GM18508 (cell line): Measurements from ENCODE around the gene MN1.
"Not testable (repeated sequence)": the region's sequence is repeated elsewhere in the genome, so short reads cannot be mapped to it uniquely, and the experiment has no call there.

Experiments used
- ATAC-seq: cut with Tn5 transposase; IDR thresholded peaks from one replicate; pipeline ENCODE4 v1.9.1; 2021; ENCODE audit warnings: moderate number of reproducible peaks; ENCODE audit not compliant: insufficient read depth, unreplicated experiment

Gene MN1

GRCh38 chr22:27746918-27747317 is 54.6 kb downstream of the MN1 start:
- ATAC-seq = no peak

- ATAC-seq = no peak
These were observed 55.7 kb downstream of the MN1 start for GRCh38 chr22:27745809-27746208.

- no peak for ATAC-seq
These were observed 56.4 kb downstream of the MN1 start for GRCh38 chr22:27745154-27745553.

GRCh38 chr22:27744078-27744477 is 57.5 kb downstream of the MN1 start:
- ATAC-seq = not testable (repeated sequence)

- ATAC-seq = no peak
These were observed 61.3 kb downstream of the MN1 start for GRCh38 chr22:27740202-27740748.

GRCh38 chr22:27737521-27737920 is 64.0 kb downstream of the MN1 start:
- no peak for ATAC-seq

GRCh38 chr22:27734066-27734465 is 67.5 kb downstream of the MN1 start:
- ATAC-seq = no peak

- ATAC-seq = no peak
These were observed 68.7 kb downstream of the MN1 start for GRCh38 chr22:27732841-27733240.

- no peak for ATAC-seq
These were observed 69.2 kb downstream of the MN1 start for GRCh38 chr22:27732391-27732790.

- ATAC-seq = no peak
These were observed 69.9 kb downstream of the MN1 start for GRCh38 chr22:27731621-27732020.

- ATAC-seq = no peak
These were observed 70.7 kb downstream of the MN1 start for GRCh38 chr22:27730641-27731433.

- no peak for ATAC-seq
These were observed 72.3 kb downstream of the MN1 start for GRCh38 chr22:27729246-27729645.

GRCh38 chr22:27727673-27728451 is 73.7 kb downstream of the MN1 start:
- no peak for ATAC-seq

- ATAC-seq = no peak
These were observed 74.7 kb downstream of the MN1 start for GRCh38 chr22:27726686-27727449.

GRCh38 chr22:27726331-27726685 is 75.2 kb downstream of the MN1 start:
- no peak for ATAC-seq

GRCh38 chr22:27725661-27726060 is 75.9 kb downstream of the MN1 start:
- no peak for ATAC-seq

- no peak for ATAC-seq
These were observed 76.8 kb downstream of the MN1 start for GRCh38 chr22:27724709-27725108.

GRCh38 chr22:27724157-27724556 is 77.4 kb downstream of the MN1 start:
- no peak for ATAC-seq

- ATAC-seq = no peak
These were observed 77.8 kb downstream of the MN1 start for GRCh38 chr22:27723708-27724107.

- no peak for ATAC-seq
These were observed 78.4 kb downstream of the MN1 start for GRCh38 chr22:27723158-27723557.

GRCh38 chr22:27720860-27721259 is 80.7 kb downstream of the MN1 start:
- ATAC-seq = no peak
